OCI-LY1 (cell line): Measurements from ENCODE around the gene C19orf33.

Experiments used
- H2AFZ ChIP-seq: fragments of 200-600 bp; sonication (generic), shearing (Covaris generic); 2 replicates; pipeline ENCODE4 v1.6.0; 2014; ENCODE audit warnings: antibody characterized with exemption, mild to moderate bottlenecking, low read length
- H3F3A ChIP-seq: fragments of 200-600 bp; sonication (generic), shearing (Covaris generic); 2 replicates; pipeline ENCODE4 v1.6.0; 2014; ENCODE audit warnings: mild to moderate bottlenecking, antibody characterized with exemption, low read length, moderate library complexity; ENCODE audit not compliant: insufficient read depth
- H3K27ac ChIP-seq: fragments of 200-600 bp; sonication (generic); 2 replicates; pipeline ENCODE4 v1.5.1; 2014; ENCODE audit warnings: low read length, mixed run types, mild to moderate bottlenecking, low read depth; ENCODE audit not compliant: poor library complexity, severe bottlenecking
- H3K27me3 ChIP-seq: fragments of 200-600 bp; sonication (generic); 2 replicates; pipeline ENCODE4 v1.6.0; 2014; ENCODE audit warnings: antibody characterized with exemption, mild to moderate bottlenecking, low read length, moderate library complexity; ENCODE audit not compliant: insufficient read depth
- H3K36me3 ChIP-seq: fragments of 200-600 bp; sonication (generic); 2 replicates; pipeline ENCODE4 v1.6.1; 2014; ENCODE audit warnings: mild to moderate bottlenecking, antibody characterized with exemption, low read length, moderate library complexity, mixed read lengths; ENCODE audit not compliant: insufficient read depth
- H3K4me1 ChIP-seq: fragments of 200-600 bp; sonication (generic); 2 replicates; pipeline ENCODE4 v1.5.1; 2014; ENCODE audit warnings: mild to moderate bottlenecking, low read length, moderate library complexity; ENCODE audit not compliant: insufficient read depth, severe bottlenecking
- H3K4me2 ChIP-seq: fragments of 200-600 bp; sonication (generic), shearing (Covaris generic); 2 replicates; pipeline ENCODE4 v1.6.1; 2014; ENCODE audit warnings: low read length
- H3K4me3 ChIP-seq: fragments of 200-600 bp; sonication (generic); 2 replicates; pipeline ENCODE4 v1.5.1; 2014; ENCODE audit warnings: low read length, low read depth, mild to moderate bottlenecking, mixed read lengths; ENCODE audit not compliant: poor library complexity, severe bottlenecking
- H3K79me2 ChIP-seq: fragments of 200-600 bp; shearing (Covaris generic); 2 replicates; pipeline ENCODE4 v1.6.1; 2016; ENCODE audit warnings: mixed run types, low read length, mixed read lengths; ENCODE audit not compliant: insufficient read depth
- H3K9ac ChIP-seq: fragments of 200-600 bp; sonication (generic), shearing (Covaris generic); 2 replicates; pipeline ENCODE4 v1.6.1; 2014; ENCODE audit warnings: mild to moderate bottlenecking, low read length, mixed read lengths
- H3K9me2 ChIP-seq: fragments of 200-600 bp; sonication (generic), shearing (Covaris generic); 2 replicates; pipeline ENCODE4 v1.6.1; 2014; ENCODE audit warnings: low read depth, mild to moderate bottlenecking, low read length, mixed read lengths
- H3K9me3 ChIP-seq: fragments of 200-600 bp; shearing (Covaris generic); 2 replicates; pipeline ENCODE4 v1.6.1; 2014; ENCODE audit warnings: low read length, mixed read lengths
- H4K20me1 ChIP-seq: fragments of 200-600 bp; sonication (generic), shearing (Covaris generic); 2 replicates; pipeline ENCODE4 v1.6.0; 2016; ENCODE audit warnings: mild to moderate bottlenecking, low read length; ENCODE audit not compliant: insufficient read depth
- EZH2 ChIP-seq: fragments of 200-600 bp; sonication (generic), shearing (Covaris generic); IDR thresholded peaks from 2 replicates; pipeline ENCODE4 v1.8.0; 2017; ENCODE audit warnings: borderline replicate concordance, mixed run types, mild to moderate bottlenecking, antibody characterized with exemption, low read length, moderate library complexity, mixed read lengths
- TF ChIP-seq, protein P1 (sequence below): fragments of 200-600 bp; sonication (generic), shearing (Covaris generic); IDR thresholded peaks from 2 replicates; pipeline ENCODE4 v1.5.1; 2017; ENCODE audit warnings: mild to moderate bottlenecking, antibody characterized with exemption, low read length, moderate library complexity, mixed read lengths

Gene C19orf33

DNA sequence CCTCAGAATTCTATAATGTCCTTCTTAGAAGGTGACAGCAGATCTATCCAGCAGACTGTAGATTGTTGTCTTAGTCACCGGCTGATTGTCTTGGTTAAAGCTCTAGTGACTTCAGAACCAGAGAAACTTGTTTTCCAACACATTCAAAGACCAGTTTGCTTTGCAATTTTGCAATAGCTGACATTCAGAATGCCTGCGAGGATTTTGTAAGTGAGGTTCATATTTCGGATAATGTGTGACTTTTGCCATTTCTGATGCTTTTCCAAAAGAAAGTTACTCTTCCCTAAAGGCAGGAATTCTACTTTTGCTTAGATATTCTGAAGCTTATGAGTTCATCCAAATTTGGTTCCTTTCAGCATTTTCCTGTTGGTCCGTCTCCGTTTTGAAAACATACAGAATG, 26.5 kb upstream of the C19orf33 start:
- no peak for TF ChIP-seq EZH2
- TF ChIP-seq, protein P1, sequence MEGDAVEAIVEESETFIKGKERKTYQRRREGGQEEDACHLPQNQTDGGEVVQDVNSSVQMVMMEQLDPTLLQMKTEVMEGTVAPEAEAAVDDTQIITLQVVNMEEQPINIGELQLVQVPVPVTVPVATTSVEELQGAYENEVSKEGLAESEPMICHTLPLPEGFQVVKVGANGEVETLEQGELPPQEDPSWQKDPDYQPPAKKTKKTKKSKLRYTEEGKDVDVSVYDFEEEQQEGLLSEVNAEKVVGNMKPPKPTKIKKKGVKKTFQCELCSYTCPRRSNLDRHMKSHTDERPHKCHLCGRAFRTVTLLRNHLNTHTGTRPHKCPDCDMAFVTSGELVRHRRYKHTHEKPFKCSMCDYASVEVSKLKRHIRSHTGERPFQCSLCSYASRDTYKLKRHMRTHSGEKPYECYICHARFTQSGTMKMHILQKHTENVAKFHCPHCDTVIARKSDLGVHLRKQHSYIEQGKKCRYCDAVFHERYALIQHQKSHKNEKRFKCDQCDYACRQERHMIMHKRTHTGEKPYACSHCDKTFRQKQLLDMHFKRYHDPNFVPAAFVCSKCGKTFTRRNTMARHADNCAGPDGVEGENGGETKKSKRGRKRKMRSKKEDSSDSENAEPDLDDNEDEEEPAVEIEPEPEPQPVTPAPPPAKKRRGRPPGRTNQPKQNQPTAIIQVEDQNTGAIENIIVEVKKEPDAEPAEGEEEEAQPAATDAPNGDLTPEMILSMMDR, result no peak
- H4K20me1 ChIP-seq, result no peaks in the 10 kb centered on the region
- peaks cover 11% of the 10 kb centered on the region; the same call in 1 of the 2 replicates for H3K36me3 ChIP-seq
- H3K9ac ChIP-seq, result no peak overlapping the region
- H3K4me2 ChIP-seq, result no peak overlapping the region
- no peaks in the 10 kb centered on the region for H3K9me2 ChIP-seq
- no peaks in the 10 kb centered on the region for H3K27me3 ChIP-seq
- H3K4me1 ChIP-seq, result peaks cover 20% of the 10 kb centered on the region
- H2AFZ ChIP-seq, result no peak overlapping the region
- H3F3A ChIP-seq, result no peaks in the 10 kb centered on the region
- no peaks in the 10 kb centered on the region for H3K9me3 ChIP-seq
- peaks cover 37% of the 10 kb centered on the region for H3K79me2 ChIP-seq
- no peak overlapping the region for H3K4me3 ChIP-seq
- H3K27ac ChIP-seq, result no peak overlapping the region

DNA sequence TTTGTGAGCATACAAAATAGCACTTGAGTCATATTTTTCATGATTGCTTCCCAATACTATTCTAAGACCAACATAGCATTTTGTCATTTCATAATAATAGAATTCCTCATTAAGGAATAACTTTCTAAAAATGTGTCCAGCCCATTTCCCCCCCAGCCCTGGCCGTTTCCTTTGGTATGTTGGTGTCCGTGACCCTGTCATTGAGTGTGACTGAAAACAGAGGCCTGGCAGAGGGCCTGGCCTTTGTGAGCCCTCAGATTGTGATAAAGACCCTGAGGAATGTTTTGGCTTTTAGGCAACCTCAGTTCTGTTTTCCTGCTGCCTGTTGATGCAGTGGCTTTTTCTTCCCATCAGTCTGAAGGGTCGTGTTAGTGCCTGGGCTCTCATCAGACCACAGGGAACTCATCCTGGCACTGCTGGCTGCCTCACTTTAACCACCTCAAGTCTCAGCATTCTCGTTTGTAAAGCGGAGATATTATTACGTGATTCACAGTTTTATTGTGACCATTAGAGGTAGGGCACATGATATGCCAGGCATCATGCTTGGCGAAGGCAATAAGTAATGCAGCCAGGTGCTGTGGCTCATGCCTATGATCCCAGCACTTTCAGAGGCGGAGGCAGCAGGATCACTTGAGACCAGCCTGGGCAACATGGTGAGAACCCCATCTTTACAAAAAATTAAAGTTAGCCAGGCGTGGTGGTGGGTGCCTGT, 25.9 kb upstream of the C19orf33 start:
- H3K9me3 ChIP-seq, result no peaks in the 10 kb centered on the region
- no peak overlapping the region for H3K4me3 ChIP-seq
- H3K36me3 ChIP-seq, result peaks cover 11% of the 10 kb centered on the region; the same call in 1 of the 2 replicates
- H2AFZ ChIP-seq, result no peak overlapping the region
- H3K27ac ChIP-seq, result peak overlapping the region; percentile 3
- H3K9ac ChIP-seq, result no peak overlapping the region
- H3K4me2 ChIP-seq, result no peak overlapping the region
- TF ChIP-seq, protein P1, result no peak
- no peak for TF ChIP-seq EZH2
- no peaks in the 10 kb centered on the region for H3F3A ChIP-seq
- H3K9me2 ChIP-seq, result no peaks in the 10 kb centered on the region
- no peaks in the 10 kb centered on the region for H4K20me1 ChIP-seq
- peaks cover 35% of the 10 kb centered on the region for H3K79me2 ChIP-seq
- no peaks in the 10 kb centered on the region for H3K27me3 ChIP-seq
- peaks cover 20% of the 10 kb centered on the region for H3K4me1 ChIP-seq

DNA sequence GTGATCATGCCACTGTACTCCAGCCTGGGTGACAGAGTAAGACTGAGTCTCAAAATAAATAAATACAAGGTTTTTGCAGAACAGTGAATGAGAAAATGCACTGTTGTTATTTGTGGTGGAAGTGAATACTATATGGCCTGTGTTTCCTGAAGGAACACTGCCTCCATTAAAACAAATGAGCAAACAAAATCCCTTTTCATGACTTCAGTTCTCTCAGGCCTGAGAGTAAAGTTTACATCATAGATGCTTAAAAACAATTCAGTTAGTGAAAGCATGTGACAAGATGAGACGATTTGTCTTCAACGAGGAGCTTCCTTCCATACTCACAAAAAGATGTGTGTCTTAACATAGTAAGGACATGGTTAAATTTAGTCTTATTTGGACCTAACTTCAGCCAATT, 25.3 kb upstream of the C19orf33 start:
- Histone ChIP-seq H4K20me1 (no peaks in the 10 kb centered on the region), H3K9me2 (no peaks in the 10 kb centered on the region), H2AFZ (no peak overlapping the region), H3K36me3 (peaks cover 14% of the 10 kb centered on the region; the same call in 1 of the 2 replicates), H3K9me3 (no peaks in the 10 kb centered on the region), H3K27ac (peak overlapping the region; percentile 3), H3K79me2 (peaks cover 29% of the 10 kb centered on the region), H3K4me1 (peaks cover 20% of the 10 kb centered on the region), H3F3A (no peaks in the 10 kb centered on the region), H3K9ac (no peak overlapping the region), H3K4me3 (no peak overlapping the region), H3K4me2 (no peak overlapping the region), H3K27me3 (no peaks in the 10 kb centered on the region)
- no peak for TF ChIP-seq EZH2
- TF ChIP-seq, protein P1, result no peak
